GM18511 (cell line): ENCODE results near the gene ZNF460.

ENCODE experiments used
- ATAC-seq: cut with Tn5 transposase; IDR thresholded peaks from one replicate; pipeline ENCODE4 v1.9.1; 2021; ENCODE audit warnings: mild to moderate bottlenecking, moderate library complexity; ENCODE audit not compliant: unreplicated experiment

The ZNF460 gene

DNA sequence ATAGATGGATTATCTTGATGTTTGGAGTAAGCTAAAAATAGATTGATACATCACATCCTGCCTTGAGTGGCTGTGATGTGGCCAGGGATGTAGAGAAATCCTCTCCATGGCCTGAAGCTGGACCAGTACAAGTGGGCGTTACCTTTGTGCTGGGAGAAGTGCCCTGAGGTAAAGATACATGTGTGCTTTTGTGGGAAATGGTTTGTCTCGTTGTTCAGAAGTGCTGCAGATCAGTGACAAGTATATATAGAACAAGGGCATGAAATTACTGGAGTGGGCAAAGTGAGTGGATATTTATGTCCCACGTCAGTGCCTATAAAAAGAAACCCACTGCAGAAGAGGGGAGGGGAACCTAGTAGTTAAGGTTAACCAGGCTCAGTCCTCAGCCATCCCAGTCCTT lies 58.6 kb downstream of the ZNF460 start:
- ATAC-seq: no peak

DNA sequence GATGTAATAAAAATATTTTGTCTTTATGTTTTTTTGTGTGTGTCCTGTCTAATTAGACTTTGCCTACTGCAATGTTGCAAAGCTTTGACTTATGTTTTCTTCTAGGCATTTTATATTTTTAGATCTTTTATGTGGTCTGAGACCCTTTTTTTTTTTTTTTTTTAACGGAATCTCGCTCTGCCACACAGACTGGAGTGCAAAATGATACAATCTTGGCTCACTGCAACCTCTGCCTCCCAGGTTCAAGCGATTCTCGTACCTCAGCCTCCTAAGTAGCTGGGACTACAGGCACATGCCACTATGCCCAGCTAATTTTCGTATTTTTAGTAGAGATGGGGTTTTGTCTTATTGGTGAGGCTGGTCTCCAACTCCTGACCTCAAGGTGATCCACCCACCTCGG lies 62.3 kb downstream of the ZNF460 start:
- no peak for ATAC-seq
